ENCODE measurements around the gene CARM1. TPM values are rescaled to one million over a fixed set of nuclear protein-coding genes. Genes with fewer than 3 reads are reported as not detected.

The CARM1 gene
- total and polyA plus RNA-seq, 2 of the 13 experiments (the other 11 are each of a cell fraction or from before 2014, with no cell fraction given) = 27.6 to 55.8 TPM

- peak; percentile 85; the same call in 1 of the 2 replicates for TF ChIP-seq KDM5B (CRISPR knock-in tag; IDR thresholded peaks at IDR 0.05; ENCODE audit: borderline replicate concordance)
- TF ChIP-seq ZNF766 (CRISPR knock-in tag; IDR thresholded peaks at IDR 0.05; ENCODE audit: borderline replicate concordance) = peak; percentile 83; the same call in 1 of the 2 replicates
- TF ChIP-seq REXO4 (CRISPR knock-in tag; IDR thresholded peaks at IDR 0.05; ENCODE audit: borderline replicate concordance) = peak; percentile 44; the same call in 1 of the 2 replicates
- TF ChIP-seq ZNF468 (CRISPR knock-in tag; IDR thresholded peaks at IDR 0.05) = no peak
- peak; percentile 3; the same call in 1 of the 2 replicates for TF ChIP-seq ZNF362 (CRISPR knock-in tag; IDR thresholded peaks at IDR 0.05; ENCODE audit: borderline replicate concordance)
- 0 out of 2 replicates have a peak, but pooled peaks have one; percentile 27 for TF ChIP-seq ZNF276 (CRISPR knock-in tag; IDR thresholded peaks at IDR 0.05; ENCODE audit: low read depth)
- TF ChIP-seq PRDM15 (CRISPR knock-in tag; IDR thresholded peaks at IDR 0.05) = peak; percentile 20; the same call in 1 of the 2 replicates
- peak; percentile 56 for TF ChIP-seq ZMYM4 (CRISPR knock-in tag; IDR thresholded peaks at IDR 0.05)
- no peak for TF ChIP-seq SKI (IDR thresholded peaks at IDR 0.05; ENCODE audit: partially characterized antibody)
- TF ChIP-seq ZNF280B (CRISPR knock-in tag; IDR thresholded peaks at IDR 0.05; ENCODE audit: borderline replicate concordance) = no peak
- peak; percentile 36 for TF ChIP-seq ZNF781 (CRISPR knock-in tag; IDR thresholded peaks at IDR 0.05; ENCODE audit: borderline replicate concordance, not compliant biosample characterization)
These were observed 34.6 kb upstream of the CARM1 start (continued) for GRCh38 chr19:10836479-10837330.
